Ovary (tissue), 9 donors: Measurements from ENCODE around the gene TMCO4. TPM values are rescaled to one million over a fixed set of nuclear protein-coding genes. Genes with fewer than 3 reads are reported as not detected.

Source experiments
- DNase-seq, 5 donors: peaks; one replicate each; pipeline ENCODE4 v3.0.0-alpha.2; 2019 to 2020
- H3K27ac ChIP-seq, 2 donors: fragments of 200-600 bp; one replicate each; pipeline versions ENCODE4 v1.5.1 to v1.8.0; 2019 to 2022
- H3K27me3 ChIP-seq: fragments of 200-600 bp; one replicate; pipeline ENCODE4 v1.8.0; 2022
- H3K36me3 ChIP-seq: fragments of 200-600 bp; sonication (generic); one replicate; pipeline ENCODE4 v1.5.1; 2019
- H3K4me1 ChIP-seq: one replicate; pipeline ENCODE4 v1.8.1; 2013; ENCODE audit warnings: mild to moderate bottlenecking, moderate library complexity; ENCODE audit not compliant: insufficient read depth
- H3K4me3 ChIP-seq: fragments of 200-600 bp; sonication (generic); one replicate; pipeline ENCODE4 v1.5.1; 2017
- H3K9me3 ChIP-seq, 2 donors: fragments of 200-600 bp in 1 of 2; sonication (generic) in 1 of 2; one replicate each; pipeline versions ENCODE4 v1.5.1 to v1.8.1; 2013 to 2019; ENCODE audit warnings: mild to moderate bottlenecking in 1 of 2, moderate library complexity in 1 of 2
- EP300 ChIP-seq: sonication (generic); formaldehyde crosslinking; IDR thresholded peaks from one replicate; pipeline ENCODE4 v1.6.1; 2017; ENCODE audit warnings: antibody characterized with exemption
- POLR2A ChIP-seq: fragments of 450-650 bp; IDR thresholded peaks from one replicate; pipeline ENCODE4 v1.6.1; 2017; ENCODE audit warnings: antibody characterized with exemption, mild to moderate bottlenecking, moderate library complexity
- WGBS, 3 donors: extraction: QIAGEN DNeasy Blood & Tissue Kit in 1 of 3; methylation state at CpG; one replicate each; pipeline versions ENCODE4 v1.1.5 to v1.1.7; 2013 to 2017; 5-methylcytosine and 5-hydroxymethylcytosine counted together
- intact Hi-C, 4 donors: fragments of 100-400 bp; cut with DNase I; formaldehyde crosslinking; loops; one replicate each; pipeline versions ENCODE4 v1.11.0 to v1.15.1; 2022 to 2023
- polyA plus RNA-seq, 2 donors: library from polyadenylated mRNA; stranded (reverse); fragments of 200-250 nt in 1 of 2; fragments of 350-450 nt in 1 of 2; fragmentation: Illumina TruSeq in 1 of 2; extraction: RNeasy Lipid Tissue Mini Kit (QIAGEN cat#74804) in 1 of 2; gene quantifications; one replicate each; pipeline ENCODE4 v1.2.3, GENCODE V29; 2013 to 2014
- total RNA-seq, 7 donors: library from RNA; depleted of rRNA in 2 of 7; stranded (reverse); fragments of >200 nt in 2 of 7; fragmentation: NEBNext Ultra II Directional in 3 of 7; extraction: Animal tissue kit (Norgen Biotek cat#: 25700) in 3 of 7; gene quantifications; one replicate each; pipeline versions ENCODE4 v1.1.0 to v1.2.4, GENCODE V29; 2016 to 2023
- TF ChIP-seq, protein P1 (sequence below), 3 donors: fragments of 450-650 bp in 2 of 3; fragments of 200-600 bp in 1 of 3; IDR thresholded peaks; one replicate each; pipeline versions ENCODE4 v1.5.1 to v1.8.0; 2016 to 2022; ENCODE audit warnings: antibody characterized with exemption in 3 of 3, mild to moderate bottlenecking in 1 of 3
- donor health status: DM: no; HTN: no; CAD: no; lungs with moderate emphysema.
- donor health status: DM: no; HTN: no; CAD: no.
- donor health status: Bipolar disorder and iron deficiency.
- donor health status: DM: yes; HTN: yes; CAD: no.
- donor health status: DM: no; HTN: no; CAD: no.
- donor health status: DM: yes; HTN: yes; CAD: no.

TMCO4 gene
- total and polyA plus RNA-seq, 9 donors: 14.2 to 26.0 (median 21.4) TPM

GRCh38 chr1:19775831-19776230 lies 23.9 kb downstream of the TMCO4 start:
- 94 to 97% (median 95%) methylated on average over 9 of the region's 9 CpGs for WGBS, 3 donors
- Histone ChIP-seq H3K36me3 (no peaks in the 10 kb centered on the region), H3K27me3 (no peaks in the 10 kb centered on the region), H3K4me1 (no peaks in the 10 kb centered on the region), H3K4me3 (no peak overlapping the region), H3K27ac (no peak overlapping the region), H3K9me3 (no peaks in the 10 kb centered on the region)
- intact Hi-C loops: no loop called here
- no peak for TF ChIP-seq EP300
- TF ChIP-seq, protein P1, sequence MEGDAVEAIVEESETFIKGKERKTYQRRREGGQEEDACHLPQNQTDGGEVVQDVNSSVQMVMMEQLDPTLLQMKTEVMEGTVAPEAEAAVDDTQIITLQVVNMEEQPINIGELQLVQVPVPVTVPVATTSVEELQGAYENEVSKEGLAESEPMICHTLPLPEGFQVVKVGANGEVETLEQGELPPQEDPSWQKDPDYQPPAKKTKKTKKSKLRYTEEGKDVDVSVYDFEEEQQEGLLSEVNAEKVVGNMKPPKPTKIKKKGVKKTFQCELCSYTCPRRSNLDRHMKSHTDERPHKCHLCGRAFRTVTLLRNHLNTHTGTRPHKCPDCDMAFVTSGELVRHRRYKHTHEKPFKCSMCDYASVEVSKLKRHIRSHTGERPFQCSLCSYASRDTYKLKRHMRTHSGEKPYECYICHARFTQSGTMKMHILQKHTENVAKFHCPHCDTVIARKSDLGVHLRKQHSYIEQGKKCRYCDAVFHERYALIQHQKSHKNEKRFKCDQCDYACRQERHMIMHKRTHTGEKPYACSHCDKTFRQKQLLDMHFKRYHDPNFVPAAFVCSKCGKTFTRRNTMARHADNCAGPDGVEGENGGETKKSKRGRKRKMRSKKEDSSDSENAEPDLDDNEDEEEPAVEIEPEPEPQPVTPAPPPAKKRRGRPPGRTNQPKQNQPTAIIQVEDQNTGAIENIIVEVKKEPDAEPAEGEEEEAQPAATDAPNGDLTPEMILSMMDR (IDR thresholded peaks at IDR 0.05): no peak
- TF ChIP-seq POLR2A: no peak
- no peak for DNase-seq

DNA sequence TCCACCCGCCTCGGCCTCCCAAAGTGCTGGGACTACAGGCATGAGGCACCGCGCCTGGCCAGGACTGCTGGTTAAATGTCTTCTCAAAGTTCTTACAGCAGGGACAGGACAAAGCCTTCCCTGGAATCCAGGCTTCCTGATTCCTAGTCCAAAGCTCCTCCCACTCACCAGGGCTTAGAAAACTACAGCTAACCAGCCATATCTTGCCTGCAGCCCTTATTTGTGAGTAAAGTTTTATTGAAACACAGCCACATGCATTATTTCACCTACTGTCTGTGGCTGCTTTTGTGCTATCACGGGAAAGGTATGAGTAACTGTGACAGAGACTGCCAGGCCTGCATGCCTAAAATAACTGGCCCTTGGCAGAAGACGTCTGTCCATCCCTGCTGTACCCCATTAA lies 24.4 kb downstream of the TMCO4 start:
- Histone ChIP-seq H3K27me3 (no peaks in the 10 kb centered on the region), H3K9me3 (no peaks in the 10 kb centered on the region), H3K4me1 (no peaks in the 10 kb centered on the region), H3K4me3 (no peak overlapping the region), H3K36me3 (no peaks in the 10 kb centered on the region), H3K27ac (no peak overlapping the region)
- TF ChIP-seq POLR2A: no peak
- TF ChIP-seq, protein P1 (IDR thresholded peaks at IDR 0.05): no peak
- TF ChIP-seq EP300: no peak
- intact Hi-C loops: no loop called here
- 87 to 92% (median 89%) methylated on average over 6 of the region's 6 CpGs for WGBS, 3 donors
- DNase-seq: no peak

- H3K4me3 ChIP-seq: no peak overlapping the region
- 56 to 68% (median 58%) methylated on average over 6 of the region's 6 CpGs for WGBS, 3 donors
- H3K4me1 ChIP-seq: no peaks in the 10 kb centered on the region
- H3K27ac ChIP-seq: no peak overlapping the region
- no peaks in the 10 kb centered on the region for H3K9me3 ChIP-seq
- no peak for DNase-seq
- no peaks in the 10 kb centered on the region for H3K36me3 ChIP-seq
- intact Hi-C loops: no loop called here
- no peaks in the 10 kb centered on the region for H3K27me3 ChIP-seq
- TF ChIP-seq POLR2A (no peak), EP300 (no peak)
- TF ChIP-seq, protein P1 (IDR thresholded peaks at IDR 0.05): no peak
Observed at GRCh38 chr1:19774180-19774785, 25.4 kb downstream of the TMCO4 start.

DNA sequence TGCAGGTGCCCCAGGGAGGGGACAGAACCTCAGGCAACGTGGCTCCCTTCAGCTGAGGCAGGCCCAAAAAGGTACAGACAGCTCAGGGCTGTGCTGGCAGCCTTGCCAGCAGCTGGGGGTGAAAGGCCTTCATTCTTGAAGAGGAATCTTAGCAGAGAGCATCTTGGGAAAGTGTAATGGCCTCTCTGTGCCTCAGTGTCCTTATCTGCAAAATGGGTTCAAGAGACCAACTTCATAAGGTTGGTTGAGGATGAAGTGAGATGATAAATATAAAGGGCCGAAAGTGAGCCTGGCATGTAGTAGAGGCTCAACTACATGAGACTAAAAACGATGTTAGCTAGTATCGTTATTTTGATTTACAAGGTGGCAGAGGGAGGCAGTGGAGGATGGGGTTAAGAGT lies 26.2 kb downstream of the TMCO4 start:
- Histone ChIP-seq H3K36me3 (no peaks in the 10 kb centered on the region), H3K4me3 (no peak overlapping the region), H3K4me1 (no peaks in the 10 kb centered on the region), H3K9me3 (no peaks in the 10 kb centered on the region), H3K27me3 (no peaks in the 10 kb centered on the region), H3K27ac (no peak overlapping the region)
- TF ChIP-seq, protein P1 (IDR thresholded peaks at IDR 0.05): no peak
- TF ChIP-seq EP300: no peak
- WGBS, 3 donors: 60 to 64% (median 61%) methylated on average over 4 of the region's 4 CpGs
- intact Hi-C loops: no loop called here
- no peak for DNase-seq
